ENCODE measurements around the gene KLK2.

Gene KLK2

GRCh38 chr19:50861496-50862286 lies 11.5 kb upstream of the KLK2 start:
- Histone ChIP-seq H3K36me3 (ENCODE audit: insufficient read depth, low read length) (no peaks in the 10 kb centered on the region), H3K4me1 (ENCODE audit: insufficient read depth, low read length) (0 out of 2 replicates have a peak, but pooled peaks cover 3% of the 10 kb centered on the region), H3K9ac (ENCODE audit: low read depth, low read length) (no peak overlapping the region), H3K9me3 (ENCODE audit: control insufficient read depth, insufficient read depth, low read length) (peaks cover 11% of the 10 kb centered on the region)

GRCh38 chr19:50869479-50869878 lies 3.8 kb upstream of the KLK2 start:
- Histone ChIP-seq H3K9ac (ENCODE audit: low read depth, low read length) (no peak overlapping the region), H3K4me1 (ENCODE audit: insufficient read depth, low read length) (no peaks in the 10 kb centered on the region), H3K36me3 (ENCODE audit: insufficient read depth, low read length) (no peaks in the 10 kb centered on the region), H3K9me3 (ENCODE audit: control insufficient read depth, insufficient read depth, low read length) (0 out of 2 replicates have a peak, but pooled peaks cover 2% of the 10 kb centered on the region)

- Histone ChIP-seq H3K9ac (ENCODE audit: low read depth, low read length) (no peak overlapping the region), H3K9me3 (ENCODE audit: control insufficient read depth, insufficient read depth, low read length) (0 out of 2 replicates have a peak, but pooled peaks cover 2% of the 10 kb centered on the region), H3K36me3 (ENCODE audit: insufficient read depth, low read length) (no peaks in the 10 kb centered on the region), H3K4me1 (ENCODE audit: insufficient read depth, low read length) (no peaks in the 10 kb centered on the region)
Measured at GRCh38 chr19:50870417-50871089, 2.7 kb upstream of the KLK2 start.

GRCh38 chr19:50874211-50874610 lies 972 bp downstream of the KLK2 start:
- Histone ChIP-seq H3K36me3 (ENCODE audit: insufficient read depth, low read length) (no peaks in the 10 kb centered on the region), H3K4me1 (ENCODE audit: insufficient read depth, low read length) (no peaks in the 10 kb centered on the region), H3K9me3 (ENCODE audit: control insufficient read depth, insufficient read depth, low read length) (0 out of 2 replicates have a peak, but pooled peaks cover 2% of the 10 kb centered on the region), H3K9ac (ENCODE audit: low read depth, low read length) (no peak overlapping the region)

GRCh38 chr19:50875795-50876422 lies 2.7 kb downstream of the KLK2 start:
- Histone ChIP-seq H3K36me3 (ENCODE audit: insufficient read depth, low read length) (no peaks in the 10 kb centered on the region), H3K4me1 (ENCODE audit: insufficient read depth, low read length) (no peaks in the 10 kb centered on the region), H3K9ac (ENCODE audit: low read depth, low read length) (no peak overlapping the region), H3K9me3 (ENCODE audit: control insufficient read depth, insufficient read depth, low read length) (0 out of 2 replicates have a peak, but pooled peaks cover 2% of the 10 kb centered on the region)

- Histone ChIP-seq H3K9ac (ENCODE audit: low read depth, low read length) (no peak overlapping the region), H3K36me3 (ENCODE audit: insufficient read depth, low read length) (no peaks in the 10 kb centered on the region), H3K9me3 (ENCODE audit: control insufficient read depth, insufficient read depth, low read length) (0 out of 2 replicates have a peak, but pooled peaks cover 2% of the 10 kb centered on the region), H3K4me1 (ENCODE audit: insufficient read depth, low read length) (no peaks in the 10 kb centered on the region)
Measured at GRCh38 chr19:50876456-50876855, 3.2 kb downstream of the KLK2 start.

GRCh38 chr19:50877338-50877737 lies 4.1 kb downstream of the KLK2 start:
- Histone ChIP-seq H3K9ac (ENCODE audit: low read depth, low read length) (no peak overlapping the region), H3K9me3 (ENCODE audit: control insufficient read depth, insufficient read depth, low read length) (no peaks in the 10 kb centered on the region), H3K4me1 (ENCODE audit: insufficient read depth, low read length) (no peaks in the 10 kb centered on the region)

GRCh38 chr19:50878851-50879250 lies 5.6 kb downstream of the KLK2 start:
- Histone ChIP-seq H3K9me3 (ENCODE audit: control insufficient read depth, insufficient read depth, low read length) (no peaks in the 10 kb centered on the region), H3K9ac (ENCODE audit: low read depth, low read length) (no peak overlapping the region), H3K4me1 (ENCODE audit: insufficient read depth, low read length) (no peaks in the 10 kb centered on the region), H3K36me3 (ENCODE audit: insufficient read depth, low read length) (no peaks in the 10 kb centered on the region)

More at GRCh38 chr19:50877338-50877737, 4.1 kb downstream of the KLK2 start:
- no peaks in the 10 kb centered on the region for H3K36me3 ChIP-seq (ENCODE audit: insufficient read depth, low read length)

GRCh38 chr19:50880241-50880640 lies 7.0 kb downstream of the KLK2 start:
- no peak overlapping the region for H3K9ac ChIP-seq (ENCODE audit: low read depth, low read length)

GRCh38 chr19:50882188-50882587 lies 8.9 kb downstream of the KLK2 start:
- no peaks in the 10 kb centered on the region for H3K36me3 ChIP-seq (ENCODE audit: insufficient read depth, low read length)
- H3K9ac ChIP-seq (ENCODE audit: low read depth, low read length): no peak overlapping the region
- H3K9me3 ChIP-seq (ENCODE audit: control insufficient read depth, insufficient read depth, low read length): no peaks in the 10 kb centered on the region
- H3K4me1 ChIP-seq (ENCODE audit: insufficient read depth, low read length): no peaks in the 10 kb centered on the region

More at GRCh38 chr19:50880241-50880640, 7.0 kb downstream of the KLK2 start:
- no peaks in the 10 kb centered on the region for H3K4me1 ChIP-seq (ENCODE audit: insufficient read depth, low read length)
- H3K36me3 ChIP-seq (ENCODE audit: insufficient read depth, low read length): no peaks in the 10 kb centered on the region
- no peaks in the 10 kb centered on the region for H3K9me3 ChIP-seq (ENCODE audit: control insufficient read depth, insufficient read depth, low read length)

- Histone ChIP-seq H3K4me1 (ENCODE audit: insufficient read depth, low read length) (no peaks in the 10 kb centered on the region), H3K9ac (ENCODE audit: low read depth, low read length) (no peak overlapping the region), H3K9me3 (ENCODE audit: control insufficient read depth, insufficient read depth, low read length) (peaks cover 5% of the 10 kb centered on the region; the same call in 1 of the 2 replicates), H3K36me3 (ENCODE audit: insufficient read depth, low read length) (no peaks in the 10 kb centered on the region)
Measured at GRCh38 chr19:50889638-50890037, 16.4 kb downstream of the KLK2 start.

GRCh38 chr19:50890422-50891252 lies 17.4 kb downstream of the KLK2 start:
- Histone ChIP-seq H3K9ac (ENCODE audit: low read depth, low read length) (no peak overlapping the region), H3K4me1 (ENCODE audit: insufficient read depth, low read length) (no peaks in the 10 kb centered on the region), H3K36me3 (ENCODE audit: insufficient read depth, low read length) (no peaks in the 10 kb centered on the region), H3K9me3 (ENCODE audit: control insufficient read depth, insufficient read depth, low read length) (peaks cover 5% of the 10 kb centered on the region; the same call in 1 of the 2 replicates)

GRCh38 chr19:50891253-50891625 lies 18.0 kb downstream of the KLK2 start:
- H3K9ac ChIP-seq (ENCODE audit: low read depth, low read length): no peak overlapping the region
- H3K36me3 ChIP-seq (ENCODE audit: insufficient read depth, low read length): no peaks in the 10 kb centered on the region

More at GRCh38 chr19:50891253-50891625, 18.0 kb downstream of the KLK2 start:
- peaks cover 5% of the 10 kb centered on the region; the same call in 1 of the 2 replicates for H3K9me3 ChIP-seq (ENCODE audit: control insufficient read depth, insufficient read depth, low read length)
- no peaks in the 10 kb centered on the region for H3K4me1 ChIP-seq (ENCODE audit: insufficient read depth, low read length)
